Measurements from ENCODE around the gene DIPK1B. TPM values are rescaled to one million over a fixed set of nuclear protein-coding genes. Genes with fewer than 3 reads are reported as not detected.
A peak's percentile ranks its signal among the peaks of the same experiment; 100 is the strongest.

The DIPK1B gene
- total and polyA plus RNA-seq, 12 donors: 15.7 to 37.9 (median 18.3) TPM

GRCh38 chr9:136695435-136695895, 16.9 kb upstream of the DIPK1B start:
- Histone ChIP-seq H3K9me3 (no peaks in the 10 kb centered on the region), H3K27me3 (peaks cover 0 to 8% (median 0%) of the 10 kb centered on the region in 7 donors), H3K27ac (no peak overlapping the region), H3K4me1 (peaks cover 7 to 52% (median 31%) of the 10 kb centered on the region in 9 donors), H3K36me3 (no peaks in the 10 kb centered on the region), H3K4me3 (no peak overlapping the region)
- intact Hi-C loops (cut with DNase I): loop anchor here in 1 of 10 donors (10.0 kb wide), 1 partner anchor 51 kb away; no protein-coding TSS in a partner anchor
- DNase-seq: peak in 1 of 2 donors; percentile 33
- peak in 5 of 8 donors; percentile 9 to 49 (median 30) for ATAC-seq
- no peak for TF ChIP-seq CTCF (IDR thresholded peaks at IDR 0.05)
- 57 to 73% methylated on average over 10 of the region's 10 CpGs for WGBS, 2 donors

- no peak overlapping the region for H3K4me3 ChIP-seq
- ATAC-seq (no peak), DNase-seq (no peak)
- no peak for TF ChIP-seq CTCF (IDR thresholded peaks at IDR 0.05)
- H3K36me3 ChIP-seq: no peaks in the 10 kb centered on the region
- H3K4me1 ChIP-seq: peaks cover 4 to 52% (median 26%) of the 10 kb centered on the region in 9 donors
- H3K27ac ChIP-seq: no peak overlapping the region
- H3K9me3 ChIP-seq: no peaks in the 10 kb centered on the region
- peaks cover 0 to 13% (median 3%) of the 10 kb centered on the region in 7 donors for H3K27me3 ChIP-seq
- 88 to 89% methylated on average over 23 of the region's 23 CpGs for WGBS, 2 donors
- intact Hi-C loops (cut with DNase I): loop anchor here in 1 of 10 donors (10.0 kb wide), 1 partner anchor 51 kb away; no protein-coding TSS in a partner anchor
Observed at GRCh38 chr9:136695955-136696354, 16.4 kb upstream of the DIPK1B start.

- ATAC-seq: no peak
- no peak for TF ChIP-seq CTCF (IDR thresholded peaks at IDR 0.05)
- intact Hi-C loops (cut with DNase I): loop anchor here in 1 of 10 donors (10.0 kb wide), 1 partner anchor 52 kb away; no protein-coding TSS in a partner anchor
- Histone ChIP-seq H3K9me3 (no peaks in the 10 kb centered on the region), H3K27ac (no peak overlapping the region), H3K36me3 (no peaks in the 10 kb centered on the region), H3K4me1 (peaks cover 4 to 52% (median 21%) of the 10 kb centered on the region in 9 donors), H3K27me3 (peaks cover 0 to 19% (median 4%) of the 10 kb centered on the region in 7 donors), H3K4me3 (no peak overlapping the region)
- whole genome bisulfite sequencing, 2 donors: 75 to 86% methylated on average over 9 of the region's 9 CpGs
- no peak for DNase-seq
Observed at GRCh38 chr9:136696502-136696901, 15.9 kb upstream of the DIPK1B start.

- H3K9me3 ChIP-seq: no peaks in the 10 kb centered on the region
- no peaks in the 10 kb centered on the region for H3K36me3 ChIP-seq
- WGBS, 2 donors: 59 to 68% methylated on average over 23 of the region's 23 CpGs
- peaks cover 4 to 49% (median 17%) of the 10 kb centered on the region in 9 donors for H3K4me1 ChIP-seq
- intact Hi-C loops (cut with DNase I): loop anchor here in 1 of 10 donors (10.0 kb wide), 1 partner anchor 52 kb away; no protein-coding TSS in a partner anchor
- no peak overlapping the region for H3K4me3 ChIP-seq
- no peak overlapping the region for H3K27ac ChIP-seq
- TF ChIP-seq CTCF (IDR thresholded peaks at IDR 0.05): no peak
- ATAC-seq (no peak), DNase-seq (peak in 1 of 2 donors; percentile 21)
- H3K27me3 ChIP-seq: peaks cover 0 to 25% (median 6%) of the 10 kb centered on the region in 7 donors
Observed at GRCh38 chr9:136697146-136697820, 15.1 kb upstream of the DIPK1B start.
